Liver (tissue), 9 donors: Measurements from ENCODE around the gene CPSF6. TPM values are rescaled to one million over a fixed set of nuclear protein-coding genes. Genes with fewer than 3 reads are reported as not detected.
"Not testable (repeated sequence)": the region's sequence is repeated elsewhere in the genome, so short reads cannot be mapped to it uniquely, and the experiment has no call there.

ENCODE experiments used
- DNase-seq: peaks from one replicate; pipeline ENCODE4 v3.0.0-alpha.2; 2017; ENCODE audit warnings: low spot score
- H3K27ac ChIP-seq, 2 donors: one replicate each; pipeline ENCODE4 v1.7.0; 2013; ENCODE audit warnings: inconsistent platforms in 2 of 2, low read length in 2 of 2, control low read depth in 1 of 2, low read depth in 1 of 2, mild to moderate bottlenecking in 1 of 2
- H3K27me3 ChIP-seq, 4 donors: one replicate each; pipeline versions ENCODE4 v1.6.1 to v1.7.0; 2013; ENCODE audit warnings: low read length in 3 of 4, inconsistent platforms in 1 of 4, mild to moderate bottlenecking in 1 of 4, moderate library complexity in 1 of 4; ENCODE audit not compliant: control insufficient read depth in 4 of 4, insufficient read depth in 4 of 4
- H3K36me3 ChIP-seq, 4 donors: one replicate each; pipeline versions ENCODE4 v1.6.1 to v1.7.0; 2013; ENCODE audit warnings: low read length in 3 of 4, mild to moderate bottlenecking in 3 of 4, low read depth in 1 of 4, moderate library complexity in 1 of 4; ENCODE audit not compliant: control insufficient read depth in 4 of 4, insufficient read depth in 3 of 4
- H3K4me1 ChIP-seq, 4 donors: one replicate each; pipeline versions ENCODE4 v1.6.1 to v1.7.0; 2013; ENCODE audit warnings: low read length in 3 of 4, mild to moderate bottlenecking in 3 of 4, moderate library complexity in 1 of 4; ENCODE audit not compliant: control insufficient read depth in 4 of 4, insufficient read depth in 4 of 4
- H3K4me3 ChIP-seq, 3 donors: one replicate each; pipeline versions ENCODE4 v1.6.1 to v1.7.0; 2013; ENCODE audit warnings: low read length in 3 of 3, control low read depth in 1 of 3, low read depth in 1 of 3, mild to moderate bottlenecking in 1 of 3
- H3K9ac ChIP-seq, 2 donors: one replicate each; pipeline ENCODE4 v1.7.0; 2013; ENCODE audit warnings: low read length in 2 of 2, mild to moderate bottlenecking in 2 of 2, moderate library complexity in 2 of 2, control low read depth in 1 of 2, low read depth in 1 of 2
- H3K9me3 ChIP-seq, 4 donors: one replicate each; pipeline versions ENCODE4 v1.6.1 to v1.7.0; 2013; ENCODE audit warnings: low read length in 3 of 4; ENCODE audit not compliant: control insufficient read depth in 4 of 4
- EGR1 ChIP-seq, 2 donors: IDR thresholded peaks; 2 replicates each; pipeline ENCODE4 v1.6.1; 2016 to 2018; ENCODE audit warnings: antibody characterized with exemption in 2 of 2, low read depth in 2 of 2
- FOXA1 ChIP-seq: IDR thresholded peaks from 2 replicates; pipeline ENCODE4 v1.6.1; 2016; ENCODE audit warnings: antibody characterized with exemption
- FOXA2 ChIP-seq: IDR thresholded peaks from 2 replicates; pipeline ENCODE4 v1.6.1; 2016; ENCODE audit warnings: antibody characterized with exemption
- GABPA ChIP-seq, 2 donors: IDR thresholded peaks in 1 of 2; conservative IDR thresholded peaks in 1 of 2; 2 replicates each; pipeline ENCODE4 v1.6.1; 2016; ENCODE audit warnings: antibody characterized with exemption in 2 of 2, mild to moderate bottlenecking in 1 of 2, moderate library complexity in 1 of 2
- HNF4A ChIP-seq, 2 donors: conservative IDR thresholded peaks; 2 replicates each; pipeline ENCODE4 v1.6.1; 2016; ENCODE audit warnings: antibody characterized with exemption in 2 of 2, mild to moderate bottlenecking in 2 of 2
- HNF4G ChIP-seq: IDR thresholded peaks from 2 replicates; pipeline ENCODE4 v1.6.1; 2016; ENCODE audit warnings: antibody characterized with exemption
- JUND ChIP-seq, 2 donors: IDR thresholded peaks; 2 replicates each; pipeline ENCODE4 v1.6.1; 2016; ENCODE audit warnings: antibody characterized with exemption in 2 of 2
- NR2F2 ChIP-seq: IDR thresholded peaks from 2 replicates; pipeline ENCODE4 v1.6.1; 2016; ENCODE audit warnings: antibody characterized with exemption
- RAD21 ChIP-seq, 2 donors: IDR thresholded peaks; 2 replicates each; pipeline ENCODE4 v1.6.1; 2016; ENCODE audit warnings: antibody characterized with exemption in 2 of 2, mild to moderate bottlenecking in 2 of 2
- RXRA ChIP-seq, 2 donors: IDR thresholded peaks; 2 replicates each; pipeline ENCODE4 v1.6.1; 2017 to 2018; ENCODE audit warnings: antibody characterized with exemption in 2 of 2, mild to moderate bottlenecking in 1 of 2
- SP1 ChIP-seq: IDR thresholded peaks from 2 replicates; pipeline ENCODE4 v1.6.1; 2018; ENCODE audit warnings: antibody characterized with exemption, mild to moderate bottlenecking
- TAF1 ChIP-seq: conservative IDR thresholded peaks from 2 replicates; pipeline ENCODE4 v1.6.1; 2016; ENCODE audit warnings: antibody characterized with exemption, mild to moderate bottlenecking
- YY1 ChIP-seq: IDR thresholded peaks from 2 replicates; pipeline ENCODE4 v1.6.1; 2016; ENCODE audit warnings: antibody characterized with exemption, mild to moderate bottlenecking
- WGBS: extraction: QIAGEN DNeasy Blood & Tissue Kit; methylation state at CpG from one replicate; pipeline ENCODE4 v1.1.7; 2013; 5-methylcytosine and 5-hydroxymethylcytosine counted together
- polyA plus RNA-seq, 2 donors: library from polyadenylated mRNA; stranded (reverse) in 1 of 2; unstranded in 1 of 2; fragments of 200-250 nt in 1 of 2; fragments of >200 nt in 1 of 2; fragmentation: Nextera tagmentation in 1 of 2; extraction: Ambion mirVana in 1 of 2; gene quantifications; one replicate each; pipeline versions ENCODE4 v1.2.1 to v1.2.3, GENCODE V29; 2013 to 2015
- total RNA-seq, 2 donors: library from RNA; depleted of rRNA; stranded (reverse); fragments of >200 nt; gene quantifications; one replicate each; pipeline ENCODE4 v1.2.3, GENCODE V29; 2014
- TF ChIP-seq, protein P1 (sequence below): fragments of 150-350 bp; IDR thresholded peaks from 2 replicates; pipeline ENCODE4 v1.5.1; 2017; ENCODE audit warnings: improper control_type of control experiment, low read depth, low read length; ENCODE audit not compliant: missing input control
- TF ChIP-seq, protein P2 (sequence below): IDR thresholded peaks from 2 replicates; pipeline ENCODE4 v1.6.1; 2016; ENCODE audit warnings: antibody characterized with exemption, mild to moderate bottlenecking
- TF ChIP-seq, protein P3 (sequence below): IDR thresholded peaks from 2 replicates; pipeline ENCODE4 v1.6.1; 2016; ENCODE audit warnings: antibody characterized with exemption
- TF ChIP-seq, protein P4 (sequence below): IDR thresholded peaks from 2 replicates; pipeline ENCODE4 v1.6.1; 2016; ENCODE audit warnings: antibody characterized with exemption
- TF ChIP-seq, protein P5 (sequence below): IDR thresholded peaks from 2 replicates; pipeline ENCODE4 v1.6.1; 2016; ENCODE audit warnings: antibody characterized with exemption
- donor health status: healthy.
- donor health status: healthy.
- donor health status: healthy.
- donor health status: healthy.
- donor health status: healthy.

The CPSF6 gene
- total and polyA plus RNA-seq, 4 donors: 10.8 to 21.1 (median 17.4) TPM

DNA sequence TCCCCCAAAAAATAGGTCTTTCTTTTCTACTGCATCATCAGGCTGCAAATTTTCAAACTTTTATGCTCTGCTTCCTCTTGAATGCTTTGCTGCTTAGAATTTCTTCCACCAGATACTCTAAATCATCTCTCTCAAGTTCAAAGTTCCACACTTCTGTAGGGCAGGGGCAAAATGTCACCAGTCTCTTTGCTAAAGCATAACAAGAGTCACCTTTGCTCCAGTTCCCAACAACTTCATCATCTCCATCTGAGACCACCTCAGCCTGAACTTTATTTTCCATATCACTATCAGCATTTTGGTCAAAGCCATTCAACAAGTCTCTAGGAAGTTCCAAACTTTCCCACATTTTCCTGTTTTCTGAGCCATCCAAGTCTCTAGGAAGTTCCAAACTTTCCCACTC, 77.4 kb downstream of the CPSF6 start:
- not testable (repeated sequence) for H3K4me3 ChIP-seq, H3K36me3 ChIP-seq, H3K9ac ChIP-seq, DNase-seq, H3K9me3 ChIP-seq, H3K27me3 ChIP-seq, H3K27ac ChIP-seq, H3K4me1 ChIP-seq
- TF ChIP-seq RXRA (IDR thresholded peaks at IDR 0.05): peak in 1 of 2 donors; percentile 29
- TF ChIP-seq HNF4A (conservative IDR thresholded peaks at IDR 0.05): peak; percentile 23 to 41

DNA sequence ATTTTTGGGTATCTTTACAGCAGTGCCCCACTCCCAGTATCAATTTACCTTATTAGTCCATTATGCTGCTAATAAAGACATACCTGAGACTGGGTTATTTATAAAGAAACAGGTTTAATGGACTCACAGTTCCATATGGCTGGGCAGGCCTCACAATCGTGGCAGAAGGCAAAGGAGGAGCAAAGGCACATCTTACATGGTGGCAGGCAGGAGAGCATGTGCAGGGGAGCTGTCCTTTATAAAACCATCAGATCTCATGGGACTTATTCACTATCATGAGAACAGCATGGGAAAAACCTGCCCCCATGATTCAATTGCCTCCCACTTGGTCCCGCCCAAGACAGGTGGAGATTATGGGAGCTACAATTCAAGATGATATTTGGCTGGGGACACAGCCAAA, 77.9 kb downstream of the CPSF6 start:
- H3K4me3 ChIP-seq, H3K9me3 ChIP-seq, H3K9ac ChIP-seq, H3K27ac ChIP-seq, DNase-seq, H3K36me3 ChIP-seq, H3K27me3 ChIP-seq: not testable (repeated sequence)
- peaks cover 0 to 10% (median 1%) of the 10 kb centered on the region in 4 donors for H3K4me1 ChIP-seq
- 85% methylated on average over 2 of the region's 2 CpGs for WGBS

DNA sequence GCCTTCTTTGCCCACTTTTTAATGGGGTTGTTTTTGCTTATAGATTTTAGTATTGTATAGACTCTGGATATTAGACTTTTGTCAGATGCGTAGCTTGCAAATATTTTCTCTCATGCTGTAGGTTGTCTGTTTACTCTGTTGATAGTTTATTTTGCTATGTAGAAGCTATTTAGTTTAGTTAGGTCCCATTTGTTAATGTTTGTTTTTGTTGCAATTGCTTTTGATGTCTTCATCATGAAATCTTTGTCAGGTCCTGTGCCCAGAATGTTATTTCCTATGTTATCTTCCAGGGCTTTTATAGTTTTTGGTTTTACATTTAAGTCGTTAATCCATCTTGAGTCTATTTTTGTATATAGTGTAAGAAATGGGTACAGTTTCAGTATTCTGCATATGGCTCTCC, 78.9 kb downstream of the CPSF6 start:
- 42% methylated on average over 2 of the region's 2 CpGs for WGBS
- TF ChIP-seq NR2F2 (no peak), TAF1 (no peak), FOXA1 (no peak), RXRA (IDR thresholded peaks at IDR 0.05) (peak in 1 of 2 donors; percentile 18), RAD21 (IDR thresholded peaks at IDR 0.05) (no peak), HNF4G (no peak), EGR1 (IDR thresholded peaks at IDR 0.05; ENCODE audit: low read depth in 2 of 2) (no peak), FOXA2 (peak; percentile 62), SP1 (no peak), GABPA (IDR thresholded peaks at IDR 0.05 in 1 of 2, conservative IDR thresholded peaks at IDR 0.05 in 1 of 2) (no peak), HNF4A (conservative IDR thresholded peaks at IDR 0.05) (peak in 1 of 2 donors; percentile 39), YY1 (no peak), JUND (IDR thresholded peaks at IDR 0.05) (no peak)
- TF ChIP-seq, protein P1, sequence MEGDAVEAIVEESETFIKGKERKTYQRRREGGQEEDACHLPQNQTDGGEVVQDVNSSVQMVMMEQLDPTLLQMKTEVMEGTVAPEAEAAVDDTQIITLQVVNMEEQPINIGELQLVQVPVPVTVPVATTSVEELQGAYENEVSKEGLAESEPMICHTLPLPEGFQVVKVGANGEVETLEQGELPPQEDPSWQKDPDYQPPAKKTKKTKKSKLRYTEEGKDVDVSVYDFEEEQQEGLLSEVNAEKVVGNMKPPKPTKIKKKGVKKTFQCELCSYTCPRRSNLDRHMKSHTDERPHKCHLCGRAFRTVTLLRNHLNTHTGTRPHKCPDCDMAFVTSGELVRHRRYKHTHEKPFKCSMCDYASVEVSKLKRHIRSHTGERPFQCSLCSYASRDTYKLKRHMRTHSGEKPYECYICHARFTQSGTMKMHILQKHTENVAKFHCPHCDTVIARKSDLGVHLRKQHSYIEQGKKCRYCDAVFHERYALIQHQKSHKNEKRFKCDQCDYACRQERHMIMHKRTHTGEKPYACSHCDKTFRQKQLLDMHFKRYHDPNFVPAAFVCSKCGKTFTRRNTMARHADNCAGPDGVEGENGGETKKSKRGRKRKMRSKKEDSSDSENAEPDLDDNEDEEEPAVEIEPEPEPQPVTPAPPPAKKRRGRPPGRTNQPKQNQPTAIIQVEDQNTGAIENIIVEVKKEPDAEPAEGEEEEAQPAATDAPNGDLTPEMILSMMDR: no peak
- TF ChIP-seq, protein P2, sequence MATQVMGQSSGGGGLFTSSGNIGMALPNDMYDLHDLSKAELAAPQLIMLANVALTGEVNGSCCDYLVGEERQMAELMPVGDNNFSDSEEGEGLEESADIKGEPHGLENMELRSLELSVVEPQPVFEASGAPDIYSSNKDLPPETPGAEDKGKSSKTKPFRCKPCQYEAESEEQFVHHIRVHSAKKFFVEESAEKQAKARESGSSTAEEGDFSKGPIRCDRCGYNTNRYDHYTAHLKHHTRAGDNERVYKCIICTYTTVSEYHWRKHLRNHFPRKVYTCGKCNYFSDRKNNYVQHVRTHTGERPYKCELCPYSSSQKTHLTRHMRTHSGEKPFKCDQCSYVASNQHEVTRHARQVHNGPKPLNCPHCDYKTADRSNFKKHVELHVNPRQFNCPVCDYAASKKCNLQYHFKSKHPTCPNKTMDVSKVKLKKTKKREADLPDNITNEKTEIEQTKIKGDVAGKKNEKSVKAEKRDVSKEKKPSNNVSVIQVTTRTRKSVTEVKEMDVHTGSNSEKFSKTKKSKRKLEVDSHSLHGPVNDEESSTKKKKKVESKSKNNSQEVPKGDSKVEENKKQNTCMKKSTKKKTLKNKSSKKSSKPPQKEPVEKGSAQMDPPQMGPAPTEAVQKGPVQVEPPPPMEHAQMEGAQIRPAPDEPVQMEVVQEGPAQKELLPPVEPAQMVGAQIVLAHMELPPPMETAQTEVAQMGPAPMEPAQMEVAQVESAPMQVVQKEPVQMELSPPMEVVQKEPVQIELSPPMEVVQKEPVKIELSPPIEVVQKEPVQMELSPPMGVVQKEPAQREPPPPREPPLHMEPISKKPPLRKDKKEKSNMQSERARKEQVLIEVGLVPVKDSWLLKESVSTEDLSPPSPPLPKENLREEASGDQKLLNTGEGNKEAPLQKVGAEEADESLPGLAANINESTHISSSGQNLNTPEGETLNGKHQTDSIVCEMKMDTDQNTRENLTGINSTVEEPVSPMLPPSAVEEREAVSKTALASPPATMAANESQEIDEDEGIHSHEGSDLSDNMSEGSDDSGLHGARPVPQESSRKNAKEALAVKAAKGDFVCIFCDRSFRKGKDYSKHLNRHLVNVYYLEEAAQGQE: no peak
- TF ChIP-seq, protein P3, sequence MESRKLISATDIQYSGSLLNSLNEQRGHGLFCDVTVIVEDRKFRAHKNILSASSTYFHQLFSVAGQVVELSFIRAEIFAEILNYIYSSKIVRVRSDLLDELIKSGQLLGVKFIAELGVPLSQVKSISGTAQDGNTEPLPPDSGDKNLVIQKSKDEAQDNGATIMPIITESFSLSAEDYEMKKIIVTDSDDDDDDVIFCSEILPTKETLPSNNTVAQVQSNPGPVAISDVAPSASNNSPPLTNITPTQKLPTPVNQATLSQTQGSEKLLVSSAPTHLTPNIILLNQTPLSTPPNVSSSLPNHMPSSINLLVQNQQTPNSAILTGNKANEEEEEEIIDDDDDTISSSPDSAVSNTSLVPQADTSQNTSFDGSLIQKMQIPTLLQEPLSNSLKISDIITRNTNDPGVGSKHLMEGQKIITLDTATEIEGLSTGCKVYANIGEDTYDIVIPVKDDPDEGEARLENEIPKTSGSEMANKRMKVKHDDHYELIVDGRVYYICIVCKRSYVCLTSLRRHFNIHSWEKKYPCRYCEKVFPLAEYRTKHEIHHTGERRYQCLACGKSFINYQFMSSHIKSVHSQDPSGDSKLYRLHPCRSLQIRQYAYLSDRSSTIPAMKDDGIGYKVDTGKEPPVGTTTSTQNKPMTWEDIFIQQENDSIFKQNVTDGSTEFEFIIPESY: no peak
- TF ChIP-seq, protein P4, sequence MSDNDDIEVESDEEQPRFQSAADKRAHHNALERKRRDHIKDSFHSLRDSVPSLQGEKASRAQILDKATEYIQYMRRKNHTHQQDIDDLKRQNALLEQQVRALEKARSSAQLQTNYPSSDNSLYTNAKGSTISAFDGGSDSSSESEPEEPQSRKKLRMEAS: no peak
- TF ChIP-seq, protein P5, sequence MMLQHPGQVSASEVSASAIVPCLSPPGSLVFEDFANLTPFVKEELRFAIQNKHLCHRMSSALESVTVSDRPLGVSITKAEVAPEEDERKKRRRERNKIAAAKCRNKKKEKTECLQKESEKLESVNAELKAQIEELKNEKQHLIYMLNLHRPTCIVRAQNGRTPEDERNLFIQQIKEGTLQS: no peak
- Histone ChIP-seq H3K9ac (no peak overlapping the region), H3K4me1 (peaks cover 0 to 11% (median 1%) of the 10 kb centered on the region in 4 donors), H3K9me3 (peaks cover 0 to 4% (median 0%) of the 10 kb centered on the region in 4 donors), H3K27me3 (no peaks in the 10 kb centered on the region), H3K4me3 (no peak overlapping the region), H3K27ac (no peak overlapping the region), H3K36me3 (no peaks in the 10 kb centered on the region)
- DNase-seq: no peak
